Astrocyte of the hippocampus (primary cell): Measurements from ENCODE around the gene RSPH6A.
A peak's percentile ranks its signal among the peaks of the same experiment; 100 is the strongest.

Experiments used
- DNase-seq: peaks from one replicate; pipeline ENCODE4 v3.0.0; 2011; ENCODE audit warnings: low read depth, low spot score

Gene RSPH6A

GRCh38 chr19:45814851-45815480 lies at the start of gene RSPH6A:
TSS of gene RSPH6A (minus strand) at chr19:45815308. CDS start at chr19:45815176, 132 bp downstream.
- DNase-seq = peak; percentile 32

GRCh38 chr19:45864629-45865082 lies 49.5 kb upstream of the RSPH6A start:
- DNase-seq = no peak

- DNase-seq = peak; percentile 71
These were observed 48.9 kb upstream of the RSPH6A start, which contains the start of gene FOXA3 for GRCh38 chr19:45863840-45864628. TSS of gene FOXA3 (plus strand) at chr19:45864326. CDS start at chr19:45864457, 131 bp downstream.

GRCh38 chr19:45863335-45863839 lies 48.3 kb upstream of the RSPH6A start:
- no peak for DNase-seq

- peak; percentile 100 for DNase-seq
These were observed 47.6 kb upstream of the RSPH6A start, which contains the start of gene SYMPK for GRCh38 chr19:45862564-45863334. TSS of gene SYMPK (minus strand) at chr19:45863147. CDS start at chr19:45854495, 8,652 bp downstream.

GRCh38 chr19:45862271-45862563 lies 47.1 kb upstream of the RSPH6A start:
- DNase-seq = no peak

- no peak for DNase-seq
These were observed 45.5 kb upstream of the RSPH6A start for GRCh38 chr19:45860359-45861259.

- no peak for DNase-seq
These were observed 39.2 kb upstream of the RSPH6A start for GRCh38 chr19:45854167-45854778.

GRCh38 chr19:45852983-45853382 lies 37.9 kb upstream of the RSPH6A start:
- DNase-seq = no peak

GRCh38 chr19:45852145-45852750 lies 37.1 kb upstream of the RSPH6A start:
- DNase-seq = peak; percentile 30

- no peak for DNase-seq
These were observed 33.8 kb upstream of the RSPH6A start for GRCh38 chr19:45848922-45849321.

- DNase-seq = no peak
These were observed 32.6 kb upstream of the RSPH6A start for GRCh38 chr19:45847663-45848062.

- DNase-seq = no peak
These were observed 27.1 kb upstream of the RSPH6A start for GRCh38 chr19:45842198-45842597.

GRCh38 chr19:45834970-45835369 lies 19.9 kb upstream of the RSPH6A start:
- DNase-seq = no peak

- DNase-seq = no peak
These were observed 13.8 kb upstream of the RSPH6A start for GRCh38 chr19:45828945-45829344.

- DNase-seq = no peak
These were observed 13.4 kb upstream of the RSPH6A start for GRCh38 chr19:45828523-45828922.

GRCh38 chr19:45827459-45828093 lies 12.5 kb upstream of the RSPH6A start:
- DNase-seq = no peak

GRCh38 chr19:45826934-45827333 lies 11.8 kb upstream of the RSPH6A start:
- no peak for DNase-seq
